PC-3 (cell line): ENCODE results near the gene ATP5F1A. TPM values are rescaled to one million over a fixed set of nuclear protein-coding genes. Genes with fewer than 3 reads are reported as not detected.
A peak's percentile ranks its signal among the peaks of the same experiment; 100 is the strongest.

Source experiments
- ATAC-seq: fragments of 200-7000 bp; cut with Tn5 transposase; 2 replicates; pipeline ENCODE4 v1.9.1; 2020; ENCODE audit warnings: mild to moderate bottlenecking, moderate library complexity
- BruUV-seq: library from RNA; stranded (reverse); fragments of 400-500 nt; replicated peaks from 2 replicates; lab custom pipeline; 2021; lab: Mats Ljungman, UMichigan
- CTCF ChIA-PET: fragments of 300-600 bp; sonication (Branson Sonifier 250); formaldehyde crosslinking; loops from one replicate; lab custom pipeline; 2022; ENCODE audit warnings: antibody characterized with exemption; lab: Charles Lee
- POLR2A ChIA-PET: fragments of 300-600 bp; sonication (Branson Sonifier 250); formaldehyde crosslinking; loops from one replicate; lab custom pipeline; 2022; ENCODE audit warnings: antibody characterized with exemption; ENCODE audit not compliant: unreplicated experiment; lab: Charles Lee
- DNase-seq: peaks from one replicate; pipeline ENCODE4 v3.0.0-alpha.2; 2015
- H2AFZ ChIP-seq: fragments of 300-600 bp; sonication (generic); 2 replicates; pipeline ENCODE4 v1.6.0; 2016; ENCODE audit warnings: antibody characterized with exemption, low read length
- H3F3A ChIP-seq: fragments of 300-600 bp; sonication (generic); one replicate; pipeline ENCODE4 v1.6.0; 2017; ENCODE audit warnings: antibody characterized with exemption, low read length, control low read depth, mild to moderate bottlenecking; ENCODE audit not compliant: unreplicated experiment
- H3K27ac ChIP-seq: fragments of 300-600 bp; sonication (generic); 2 replicates; pipeline ENCODE4 v1.5.1; 2016; ENCODE audit warnings: mild to moderate bottlenecking, low read length
- H3K27me3 ChIP-seq: fragments of 300-600 bp; sonication (generic); 2 replicates; pipeline ENCODE4 v1.6.1; 2016; ENCODE audit warnings: low read length, mixed read lengths
- H3K36me3 ChIP-seq: fragments of 300-600 bp; sonication (generic); 2 replicates; pipeline ENCODE4 v1.6.1; 2016; ENCODE audit warnings: low read depth, mixed run types, low read length, mixed read lengths
- H3K4me1 ChIP-seq: fragments of 300-600 bp; sonication (generic); 2 replicates; pipeline ENCODE4 v1.5.1; 2016; ENCODE audit warnings: low read length; ENCODE audit not compliant: insufficient read depth
- H3K4me2 ChIP-seq: fragments of 300-600 bp; sonication (generic); 2 replicates; pipeline ENCODE4 v1.6.0; 2016; ENCODE audit warnings: low read length
- H3K4me3 ChIP-seq: fragments of 300-600 bp; sonication (generic); 2 replicates; pipeline ENCODE4 v1.5.1; 2016; ENCODE audit warnings: mild to moderate bottlenecking, low read length, mixed read lengths
- H3K79me2 ChIP-seq: fragments of 300-600 bp; sonication (generic); 2 replicates; pipeline ENCODE4 v1.6.1; 2017; ENCODE audit warnings: low read length, mixed read lengths
- H3K9ac ChIP-seq: fragments of 300-600 bp; sonication (generic); 2 replicates; pipeline ENCODE4 v1.6.0; 2016; ENCODE audit warnings: mild to moderate bottlenecking, low read length
- H3K9me2 ChIP-seq: fragments of 300-600 bp; sonication (generic); replicated peaks from 2 replicates; pipeline ENCODE4 v1.6.1; 2016; ENCODE audit warnings: mixed run types, low read length, mixed read lengths
- H3K9me3 ChIP-seq: fragments of 300-600 bp; sonication (generic); 2 replicates; pipeline ENCODE4 v1.6.1; 2016; ENCODE audit warnings: low read length, mixed read lengths
- H4K20me1 ChIP-seq: fragments of 300-600 bp; sonication (generic); 2 replicates; pipeline ENCODE4 v1.6.1; 2016; ENCODE audit warnings: low read length, mixed read lengths
- CTCF ChIP-seq: fragments of 300-600 bp; sonication (generic); conservative IDR thresholded peaks from 2 replicates; pipeline ENCODE4 v1.5.1; 2017; ENCODE audit warnings: antibody characterized with exemption, low read depth, mild to moderate bottlenecking, low read length
- EZH2 ChIP-seq: fragments of 300-600 bp; sonication (generic); IDR thresholded peaks from one replicate; pipeline ENCODE4 v1.6.1; 2017; ENCODE audit warnings: antibody characterized with exemption, mild to moderate bottlenecking, low read length; ENCODE audit not compliant: unreplicated experiment
- EZH2phosphoT487 ChIP-seq: fragments of 300-600 bp; sonication (generic); IDR thresholded peaks from 2 replicates; pipeline ENCODE4 v1.6.1; 2018; ENCODE audit warnings: mild to moderate bottlenecking, antibody characterized with exemption, low read length, borderline replicate concordance
- intact Hi-C: fragments of 100-400 bp; cut with micrococcal nuclease; formaldehyde crosslinking; loops from 2 replicates; pipeline ENCODE4 v1.9.0; 2023
- total RNA-seq: library from RNA; depleted of rRNA; stranded (reverse); fragments of >200 nt; gene quantifications from 2 replicates; pipeline ENCODE4 v1.2.3, GENCODE V29; 2014

ATP5F1A gene
- total RNA-seq, 1 experiment from 2014 or later, result 243 TPM

- CTCF ChIA-PET, result no interaction called here
Observed at GRCh38 chr18:46110406-46110805, 12.3 kb upstream of the ATP5F1A start.

GRCh38 chr18:46109386-46109785 lies 11.3 kb upstream of the ATP5F1A start:
- Histone ChIP-seq H3K4me1 (no peaks in the 10 kb centered on the region), H3F3A (no peaks in the 10 kb centered on the region), H3K27me3 (no peaks in the 10 kb centered on the region), H2AFZ (no peak overlapping the region), H3K79me2 (peaks cover 5% of the 10 kb centered on the region; the same call in 1 of the 2 replicates), H3K4me3 (no peak overlapping the region), H3K4me2 (no peak overlapping the region), H3K9me3 (no peaks in the 10 kb centered on the region), H3K36me3 (no peaks in the 10 kb centered on the region), H4K20me1 (no peaks in the 10 kb centered on the region), H3K27ac (no peak overlapping the region), H3K9ac (no peak overlapping the region), H3K9me2 (no peaks in the 10 kb centered on the region)
- DNase-seq, result no peak
- intact Hi-C loops, result no loop called here
- CTCF ChIA-PET, result no interaction called here
- ATAC-seq, result no peak
- BruUV-seq, result no TSS peak
- TF ChIP-seq EZH2phosphoT487 (no peak), EZH2 (no peak), CTCF (no peak)
- POLR2A ChIA-PET, result no interaction called here

More at GRCh38 chr18:46110406-46110805, 12.3 kb upstream of the ATP5F1A start:
- Histone ChIP-seq H3K4me3 (no peak overlapping the region), H3K9me3 (no peaks in the 10 kb centered on the region), H3K27me3 (no peaks in the 10 kb centered on the region), H3K27ac (no peak overlapping the region), H4K20me1 (no peaks in the 10 kb centered on the region), H3K9ac (no peak overlapping the region), H3K36me3 (no peaks in the 10 kb centered on the region), H3F3A (no peaks in the 10 kb centered on the region), H3K9me2 (no peaks in the 10 kb centered on the region), H2AFZ (no peak overlapping the region), H3K4me2 (no peak overlapping the region), H3K4me1 (no peaks in the 10 kb centered on the region), H3K79me2 (no peaks in the 10 kb centered on the region)
- ATAC-seq (no peak), DNase-seq (no peak)
- BruUV-seq, result no TSS peak
- intact Hi-C loops, result no loop called here
- TF ChIP-seq EZH2phosphoT487 (no peak), CTCF (no peak), EZH2 (no peak)
- POLR2A ChIA-PET, result interaction anchor here (0.7 kb wide), 1 partner anchor 41 kb away, joined by 3 read pairs; no protein-coding TSS in a partner anchor

GRCh38 chr18:46104128-46104911 lies 6.2 kb upstream of the ATP5F1A start, which contains the start of gene HAUS1:
Gene HAUS1 (plus strand): TSS chr18:46104385. CDS start chr18:46104412, 27 bp downstream.
- Histone ChIP-seq H3K4me3 (peak within 1 kb of the TSS; percentile 78), H2AFZ (peak within 1 kb of the TSS; percentile 86), H3K27ac (peak within 1 kb of the TSS; percentile 20; the same call in 1 of the 2 replicates), H3K9me2 (no peaks in the 10 kb centered on the region), H4K20me1 (no peaks in the 10 kb centered on the region), H3K36me3 (no peaks in the 10 kb centered on the region), H3K4me2 (peak within 1 kb of the TSS; percentile 95), H3K79me2 (peaks cover 5% of the 10 kb centered on the region; the same call in 1 of the 2 replicates), H3K4me1 (no peaks in the 10 kb centered on the region), H3K9me3 (no peaks in the 10 kb centered on the region), H3K9ac (peak within 1 kb of the TSS; percentile 72), H3K27me3 (no peaks in the 10 kb centered on the region), H3F3A (no peaks in the 10 kb centered on the region)
- ATAC-seq, result peak; percentile 99
- TF ChIP-seq CTCF, result no peak
- no peak for TF ChIP-seq EZH2
- TF ChIP-seq EZH2phosphoT487, result no peak
- DNase-seq, result peak; percentile 77
- ChIA-PET CTCF (no interaction called here), POLR2A (no interaction called here)
- BruUV-seq, result TSS peak; percentile 61
- intact Hi-C loops, result no loop called here
